Measurements from ENCODE around the gene ARHGAP33. TPM values are rescaled to one million over a fixed set of nuclear protein-coding genes. Genes with fewer than 3 reads are reported as not detected.

The ARHGAP33 gene
- total and polyA plus RNA-seq, 8 donors = 11.4 to 35.6 (median 27.5) TPM

DNA sequence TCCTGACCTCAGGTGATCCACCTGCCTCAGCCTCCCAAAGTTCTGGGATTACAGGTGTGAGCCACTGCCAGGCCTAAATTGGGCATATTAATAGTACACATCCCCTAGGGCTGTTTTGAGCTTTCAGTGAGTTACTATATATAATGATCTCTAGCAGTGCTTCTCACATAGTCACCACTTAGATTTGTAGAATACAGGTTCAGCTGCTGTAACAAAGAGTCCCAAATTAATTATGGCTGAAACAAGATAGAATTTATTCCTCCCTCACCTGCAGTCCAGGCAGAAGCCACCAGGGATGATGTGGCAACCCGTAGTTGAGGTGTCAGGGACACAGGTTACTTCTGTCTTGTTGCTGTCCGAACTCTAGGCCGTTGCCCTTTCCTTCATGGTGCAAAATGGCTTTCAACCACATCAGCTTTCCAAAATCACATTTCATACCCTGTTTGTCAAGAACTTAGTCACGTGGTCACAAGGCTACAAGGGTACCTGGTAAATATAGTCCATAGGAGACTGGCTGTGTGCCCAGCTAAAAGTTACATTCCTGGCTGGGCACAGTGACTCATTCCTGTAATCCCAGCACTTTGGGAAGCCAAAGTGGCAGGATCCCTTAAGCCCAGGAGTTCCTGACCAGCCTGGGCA, 14.5 kb upstream of the ARHGAP33 start:
- TF ChIP-seq, protein P1, sequence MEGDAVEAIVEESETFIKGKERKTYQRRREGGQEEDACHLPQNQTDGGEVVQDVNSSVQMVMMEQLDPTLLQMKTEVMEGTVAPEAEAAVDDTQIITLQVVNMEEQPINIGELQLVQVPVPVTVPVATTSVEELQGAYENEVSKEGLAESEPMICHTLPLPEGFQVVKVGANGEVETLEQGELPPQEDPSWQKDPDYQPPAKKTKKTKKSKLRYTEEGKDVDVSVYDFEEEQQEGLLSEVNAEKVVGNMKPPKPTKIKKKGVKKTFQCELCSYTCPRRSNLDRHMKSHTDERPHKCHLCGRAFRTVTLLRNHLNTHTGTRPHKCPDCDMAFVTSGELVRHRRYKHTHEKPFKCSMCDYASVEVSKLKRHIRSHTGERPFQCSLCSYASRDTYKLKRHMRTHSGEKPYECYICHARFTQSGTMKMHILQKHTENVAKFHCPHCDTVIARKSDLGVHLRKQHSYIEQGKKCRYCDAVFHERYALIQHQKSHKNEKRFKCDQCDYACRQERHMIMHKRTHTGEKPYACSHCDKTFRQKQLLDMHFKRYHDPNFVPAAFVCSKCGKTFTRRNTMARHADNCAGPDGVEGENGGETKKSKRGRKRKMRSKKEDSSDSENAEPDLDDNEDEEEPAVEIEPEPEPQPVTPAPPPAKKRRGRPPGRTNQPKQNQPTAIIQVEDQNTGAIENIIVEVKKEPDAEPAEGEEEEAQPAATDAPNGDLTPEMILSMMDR (IDR thresholded peaks at IDR 0.05) = no peak
- no peak for ATAC-seq

DNA sequence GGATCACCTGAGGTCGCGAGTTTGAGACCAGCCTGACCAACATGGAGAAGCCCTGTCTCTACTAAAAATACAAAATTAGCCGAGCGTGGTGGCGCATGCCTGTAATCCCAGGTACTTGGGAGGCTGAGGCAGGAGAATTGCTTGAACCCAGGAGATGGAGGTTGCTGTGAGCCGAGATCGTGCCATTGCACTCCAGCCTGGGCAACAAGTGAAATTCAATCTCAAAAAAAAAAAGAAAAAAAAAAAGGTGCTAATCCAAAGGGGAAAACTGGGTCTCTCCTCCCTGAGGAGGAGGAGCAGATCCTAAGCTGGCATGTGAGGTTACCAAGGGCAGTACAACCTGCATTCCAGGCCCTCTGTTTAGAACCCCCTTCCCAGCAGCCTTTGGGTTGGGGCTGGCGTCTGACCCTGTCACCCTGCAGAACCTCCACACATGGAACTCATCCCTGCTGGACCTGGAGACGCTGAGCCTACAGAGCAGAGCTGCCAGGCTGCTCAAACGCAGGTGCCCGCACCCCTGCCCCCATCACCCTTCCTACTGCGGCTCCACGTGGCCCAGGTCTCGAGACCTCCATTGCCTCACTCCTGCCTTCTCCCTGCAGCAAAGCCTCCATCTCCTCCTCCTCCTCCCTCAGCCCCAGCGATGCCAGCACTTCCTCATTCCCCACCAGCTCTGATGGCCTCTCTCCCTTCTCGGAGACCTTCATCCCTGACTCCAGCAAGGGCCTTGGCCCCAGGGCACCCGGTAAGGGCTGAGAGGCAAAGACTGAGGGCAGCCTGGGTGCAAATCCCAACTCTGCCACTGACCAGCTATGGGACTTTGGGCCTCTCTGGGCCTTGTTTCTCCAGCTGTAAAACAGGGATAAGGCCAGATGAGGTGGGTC, 10.7 kb upstream of the ARHGAP33 start:
- H3K4me3 ChIP-seq = no peak overlapping the region
- H3K9me3 ChIP-seq = no peaks in the 10 kb centered on the region
- no peak overlapping the region for H3K27ac ChIP-seq
- peaks cover 0 to 59% of the 10 kb centered on the region in 2 donors for H3K36me3 ChIP-seq
- DNase-seq (no peak), ATAC-seq (no peak)
- intact Hi-C loops (cut with DNase I) = no loop called here
- TF ChIP-seq, protein P1 (IDR thresholded peaks at IDR 0.05) = no peak
- H3K4me1 ChIP-seq = peaks cover 0 to 3% of the 10 kb centered on the region in 2 donors
- no peaks in the 10 kb centered on the region for H3K27me3 ChIP-seq

More for the DNA sequence above, 14.5 kb upstream of the ARHGAP33 start:
- no peaks in the 10 kb centered on the region for H3K9me3 ChIP-seq
- no peak overlapping the region for H3K27ac ChIP-seq
- DNase-seq = no peak
- intact Hi-C loops (cut with DNase I) = no loop called here
- H3K27me3 ChIP-seq = peaks cover 0 to 12% of the 10 kb centered on the region in 2 donors
- peaks cover 13 to 33% of the 10 kb centered on the region in 2 donors for H3K4me1 ChIP-seq
- peaks cover 0 to 39% of the 10 kb centered on the region in 2 donors for H3K36me3 ChIP-seq
- H3K4me3 ChIP-seq = no peak overlapping the region

DNA sequence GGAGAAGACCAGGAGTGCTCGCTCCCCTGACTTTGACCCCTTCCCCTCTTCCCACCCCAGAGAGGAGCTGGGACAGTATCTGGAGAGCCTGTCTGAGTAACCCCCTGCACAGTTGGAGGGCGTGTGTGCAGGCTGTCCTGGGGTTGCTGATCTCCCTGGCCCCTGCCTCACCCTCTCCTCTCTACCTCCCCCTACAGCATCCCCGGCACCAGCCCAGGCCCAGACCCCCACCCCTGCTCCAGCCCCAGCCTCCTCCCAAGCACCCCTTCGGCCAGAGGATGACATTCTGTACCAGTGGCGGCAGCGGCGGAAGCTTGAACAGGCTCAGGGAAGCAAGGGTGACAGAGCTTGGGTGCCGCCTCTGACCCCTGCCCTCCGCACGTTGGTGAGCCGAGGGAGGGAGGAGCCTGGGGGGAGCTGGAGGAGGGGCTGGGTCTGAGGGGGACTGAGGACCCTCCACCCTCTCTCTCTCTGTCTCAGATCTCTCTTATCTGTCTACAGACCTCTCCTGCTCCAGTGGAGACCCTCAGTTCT, 8.7 kb upstream of the ARHGAP33 start:
- intact Hi-C loops (cut with DNase I) = no loop called here
- DNase-seq = no peak
- no peaks in the 10 kb centered on the region for H3K27me3 ChIP-seq
- no peak overlapping the region for H3K27ac ChIP-seq
- H3K4me1 ChIP-seq = no peaks in the 10 kb centered on the region
- no peak overlapping the region for H3K4me3 ChIP-seq
- TF ChIP-seq, protein P1 (IDR thresholded peaks at IDR 0.05) = no peak
- no peaks in the 10 kb centered on the region for H3K9me3 ChIP-seq
- H3K36me3 ChIP-seq = peaks cover 0 to 59% of the 10 kb centered on the region in 2 donors
- ATAC-seq = no peak

DNA sequence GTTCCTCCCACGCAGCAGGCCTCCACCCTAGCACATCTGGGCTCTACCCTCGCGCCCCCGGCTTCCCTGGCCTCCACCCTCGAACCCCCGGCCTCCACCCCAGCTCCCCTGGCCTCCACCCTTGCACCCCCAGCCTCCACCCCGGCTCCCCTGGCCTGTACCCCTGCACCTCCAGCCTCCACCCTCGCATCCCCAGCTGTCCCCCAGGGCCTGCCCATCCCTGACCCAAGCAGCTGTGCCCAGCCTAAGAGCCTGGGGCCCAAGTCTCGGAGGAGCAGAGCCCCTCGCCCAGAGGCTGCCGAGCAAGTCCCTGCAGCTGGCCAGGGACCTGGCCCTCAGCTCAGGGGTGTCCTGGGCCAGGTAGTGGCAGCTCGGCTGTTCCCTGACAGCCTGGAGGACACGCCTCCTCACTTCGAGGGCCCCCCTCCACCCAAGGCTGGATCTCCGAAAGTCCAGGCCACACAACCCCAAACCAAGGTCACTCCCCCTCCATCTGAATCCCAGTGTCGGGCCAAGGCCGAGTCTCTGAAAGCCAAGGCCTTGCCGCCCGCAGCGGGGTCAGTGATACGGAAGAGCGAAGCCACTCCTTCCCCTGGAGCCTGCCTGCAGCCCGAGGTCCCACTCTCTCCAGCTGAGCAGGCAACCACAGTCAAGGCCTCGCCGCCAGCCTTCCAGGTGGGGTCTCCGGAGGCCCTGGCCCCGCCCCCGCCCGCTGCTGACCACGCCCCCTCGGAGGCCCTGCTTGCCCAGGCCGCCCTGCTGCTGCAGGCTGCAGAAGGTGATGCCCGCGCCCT, 7.9 kb upstream of the ARHGAP33 start:
- no peaks in the 10 kb centered on the region for H3K4me1 ChIP-seq
- peaks cover 0 to 51% of the 10 kb centered on the region in 2 donors for H3K36me3 ChIP-seq
- intact Hi-C loops (cut with DNase I) = no loop called here
- H3K27ac ChIP-seq = no peak overlapping the region
- DNase-seq (peak in 1 of 4 donors; percentile 47), ATAC-seq (no peak)
- no peaks in the 10 kb centered on the region for H3K9me3 ChIP-seq
- H3K4me3 ChIP-seq = no peak overlapping the region
- TF ChIP-seq, protein P1 (IDR thresholded peaks at IDR 0.05) = no peak
- H3K27me3 ChIP-seq = no peaks in the 10 kb centered on the region
